ENCODE measurements around the gene COX19.

COX19 gene

GRCh38 chr7:968205-969105 lies 6.9 kb downstream of the COX19 start:
- no peak overlapping the region for H3K4me3 ChIP-seq (ENCODE audit: low read depth, low read length)
- TF ChIP-seq CTCF (IDR thresholded peaks at IDR 0.05; ENCODE audit: borderline replicate concordance, insufficient read depth, low read depth, low read length), result no peak

GRCh38 chr7:967361-968082 lies 7.8 kb downstream of the COX19 start:
- H3K4me3 ChIP-seq (ENCODE audit: low read depth, low read length), result no peak overlapping the region
- TF ChIP-seq CTCF (IDR thresholded peaks at IDR 0.05; ENCODE audit: borderline replicate concordance, insufficient read depth, low read depth, low read length), result no peak

- H3K4me3 ChIP-seq (ENCODE audit: low read depth, low read length), result no peak overlapping the region
- TF ChIP-seq CTCF (IDR thresholded peaks at IDR 0.05; ENCODE audit: borderline replicate concordance, insufficient read depth, low read depth, low read length), result no peak
Observed at GRCh38 chr7:966291-967069, 8.9 kb downstream of the COX19 start.

- TF ChIP-seq CTCF (IDR thresholded peaks at IDR 0.05; ENCODE audit: borderline replicate concordance, insufficient read depth, low read depth, low read length), result no peak
- no peak overlapping the region for H3K4me3 ChIP-seq (ENCODE audit: low read depth, low read length)
Observed at GRCh38 chr7:964401-965231, 10.7 kb downstream of the COX19 start.

GRCh38 chr7:963236-964078 lies 11.9 kb downstream of the COX19 start:
- H3K4me3 ChIP-seq (ENCODE audit: low read depth, low read length), result no peak overlapping the region
- no peak for TF ChIP-seq CTCF (IDR thresholded peaks at IDR 0.05; ENCODE audit: borderline replicate concordance, insufficient read depth, low read depth, low read length)

Measured in GM12875 (cell line).